Measurements from ENCODE around the gene RTL10. TPM values are rescaled to one million over a fixed set of nuclear protein-coding genes. Genes with fewer than 3 reads are reported as not detected.

The RTL10 gene
- total RNA-seq, 1 experiment from 2014 or later = 24.4 TPM

DNA sequence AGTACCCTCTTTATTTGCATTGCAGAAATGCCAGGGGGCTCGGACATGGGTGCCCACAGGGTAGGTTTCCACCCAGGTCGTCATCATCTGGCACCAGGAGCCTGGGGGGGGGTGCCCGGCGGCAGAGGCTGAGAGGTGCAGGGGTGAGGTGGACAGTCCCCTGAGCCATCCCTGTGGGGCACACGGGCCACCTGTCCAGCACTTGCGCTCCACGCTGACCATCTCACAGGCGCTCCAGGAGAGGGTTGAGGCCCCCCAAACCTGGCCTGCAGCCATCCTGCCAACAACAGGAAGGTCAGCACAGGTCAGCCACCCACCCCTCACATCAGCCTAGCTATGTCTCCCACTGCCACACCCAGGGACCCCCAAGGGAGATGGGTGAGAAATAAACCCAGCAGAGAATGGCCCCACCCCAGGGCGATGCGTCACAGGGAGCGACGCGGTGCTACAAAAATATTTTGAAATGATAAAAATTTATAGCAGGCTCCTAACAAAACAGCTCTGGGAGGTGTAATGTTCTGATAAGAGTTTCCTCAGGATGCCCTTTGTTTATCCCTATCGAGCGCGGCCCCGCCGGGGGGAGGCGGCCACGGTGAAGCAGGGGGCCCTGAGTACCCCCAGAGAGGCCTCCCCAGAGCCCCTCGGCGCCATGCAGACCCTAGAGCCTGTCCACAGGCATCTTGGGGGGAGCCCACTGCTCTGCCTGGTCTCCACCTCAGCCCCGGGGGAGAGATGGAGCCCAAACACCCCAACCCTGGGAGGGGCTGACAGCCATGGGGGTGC is 21.0 kb upstream of the RTL10 start:
- H3K9ac ChIP-seq (ENCODE audit: extremely low read depth, insufficient read length, low read length) = no peak overlapping the region
- H2BK15ac ChIP-seq (ENCODE audit: low read depth, low read length) = no peak overlapping the region
- WGBS (ENCODE audit: extremely low coverage, insufficient read length, low lambda C conversion rate) = no CpG with 5 or more reads among the region's 23 CpGs
- no peak overlapping the region for H3K4ac ChIP-seq (ENCODE audit: low read depth, low read length)
- no peaks in the 10 kb centered on the region for H3K79me1 ChIP-seq (ENCODE audit: insufficient read depth, low read depth, low read length, poor library complexity, severe bottlenecking)
- no peak overlapping the region for H2AK5ac ChIP-seq (ENCODE audit: insufficient read length, low read length)
- H4K8ac ChIP-seq (replicated peaks; ENCODE audit: insufficient read length, low read depth, low read length) = no peak overlapping the region
- H2BK120ac ChIP-seq (ENCODE audit: low read depth, low read length, poor library complexity, severe bottlenecking) = no peak overlapping the region
- H3T11ph ChIP-seq (ENCODE audit: low read length) = no peak overlapping the region
- no peak overlapping the region for H2BK20ac ChIP-seq (ENCODE audit: low read depth, low read length, poor library complexity, severe bottlenecking)
- Mint-ChIP-seq H3K4me1 (peaks cover 13 to 14% of the 10 kb centered on the region in 2 experiments), H3K36me3 (ENCODE audit: insufficient read depth in 1 of 3, low read depth in 3 of 3) (no peaks in the 10 kb centered on the region), H3K9me3 (no peaks in the 10 kb centered on the region), H3K27ac (no peak overlapping the region; a peak in 1 of 7 replicates), H3K27me3 (ENCODE audit: low read depth) (no peaks in the 10 kb centered on the region), H3K4me3 (no peak overlapping the region)
- H3K23me2 ChIP-seq (ENCODE audit: insufficient read length, low read depth, low read length, poor library complexity, severe bottlenecking) = no peaks in the 10 kb centered on the region
- H3K4me2 ChIP-seq (ENCODE audit: insufficient read depth, insufficient read length, low read length) = no peak overlapping the region
- no peak overlapping the region for H2BK12ac ChIP-seq (ENCODE audit: insufficient read length, low read depth, low read length)
- H3K23ac ChIP-seq (ENCODE audit: insufficient read length, low read depth, low read length) = no peak overlapping the region
- TF ChIP-seq, protein P1, sequence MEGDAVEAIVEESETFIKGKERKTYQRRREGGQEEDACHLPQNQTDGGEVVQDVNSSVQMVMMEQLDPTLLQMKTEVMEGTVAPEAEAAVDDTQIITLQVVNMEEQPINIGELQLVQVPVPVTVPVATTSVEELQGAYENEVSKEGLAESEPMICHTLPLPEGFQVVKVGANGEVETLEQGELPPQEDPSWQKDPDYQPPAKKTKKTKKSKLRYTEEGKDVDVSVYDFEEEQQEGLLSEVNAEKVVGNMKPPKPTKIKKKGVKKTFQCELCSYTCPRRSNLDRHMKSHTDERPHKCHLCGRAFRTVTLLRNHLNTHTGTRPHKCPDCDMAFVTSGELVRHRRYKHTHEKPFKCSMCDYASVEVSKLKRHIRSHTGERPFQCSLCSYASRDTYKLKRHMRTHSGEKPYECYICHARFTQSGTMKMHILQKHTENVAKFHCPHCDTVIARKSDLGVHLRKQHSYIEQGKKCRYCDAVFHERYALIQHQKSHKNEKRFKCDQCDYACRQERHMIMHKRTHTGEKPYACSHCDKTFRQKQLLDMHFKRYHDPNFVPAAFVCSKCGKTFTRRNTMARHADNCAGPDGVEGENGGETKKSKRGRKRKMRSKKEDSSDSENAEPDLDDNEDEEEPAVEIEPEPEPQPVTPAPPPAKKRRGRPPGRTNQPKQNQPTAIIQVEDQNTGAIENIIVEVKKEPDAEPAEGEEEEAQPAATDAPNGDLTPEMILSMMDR (conservative IDR thresholded peaks at IDR 0.05) = no peak
- no peaks in the 10 kb centered on the region for H3K9me3 ChIP-seq (ENCODE audit: control insufficient read depth, low read depth, low read length)
- H4K91ac ChIP-seq (ENCODE audit: insufficient read length, low read depth, low read length) = no peak overlapping the region
- no peak overlapping the region for H3K56ac ChIP-seq (ENCODE audit: insufficient read length, low read depth, low read length)
- no peaks in the 10 kb centered on the region for H3K27me3 ChIP-seq (ENCODE audit: insufficient read depth, low read length)
- no peak overlapping the region for H2AFZ ChIP-seq (ENCODE audit: low read length)
- H3K79me2 ChIP-seq (ENCODE audit: insufficient read depth, low read length) = no peaks in the 10 kb centered on the region; the same call in 1 of the 2 replicates
- no peaks in the 10 kb centered on the region for H4K20me1 ChIP-seq (ENCODE audit: control insufficient read depth, insufficient read depth, insufficient read length)
- no peak overlapping the region for H2BK5ac ChIP-seq (ENCODE audit: insufficient read length, low read length)
- H3K14ac ChIP-seq (ENCODE audit: insufficient read depth, low read length) = no peak overlapping the region
- H3K18ac ChIP-seq (ENCODE audit: insufficient read length, low read depth, low read length) = no peak overlapping the region
- H4K5ac ChIP-seq (ENCODE audit: insufficient read length, low read depth, low read length) = no peak overlapping the region
- no peak for DNase-seq
- no peak overlapping the region for H3K27ac ChIP-seq (ENCODE audit: insufficient read length, low read depth, low read length)
- H3K4me1 ChIP-seq (ENCODE audit: insufficient read depth, low read length) = peaks cover under 1% of the 10 kb centered on the region; the same call in 1 of the 2 replicates

Measured in H9 (cell line).